CD4-positive, alpha-beta T cell treated with Interleukin-17A for 4 hours (primary cell): ENCODE measurements around the gene DNAH9.

ENCODE experiments used
- DNase-seq: peaks from one replicate; pipeline ENCODE4 v3.0.0-alpha.2; 2020; ENCODE audit warnings: mixed read lengths

Gene DNAH9

GRCh38 chr17:11598274-11599221, at the start of gene DNAH9:
DNAH9 (plus strand) TSS chr17:11598470; CDS start chr17:11598499, 29 bp downstream.
- no peak for DNase-seq

- no peak for DNase-seq
Measured at GRCh38 chr17:11550431-11550830, 47.8 kb upstream of the DNAH9 start.

GRCh38 chr17:11551442-11551841, 46.8 kb upstream of the DNAH9 start:
- no peak for DNase-seq

GRCh38 chr17:11553135-11553534, 45.1 kb upstream of the DNAH9 start:
- no peak for DNase-seq

GRCh38 chr17:11554042-11554441, 44.2 kb upstream of the DNAH9 start:
- no peak for DNase-seq

- no peak for DNase-seq
Measured at GRCh38 chr17:11554542-11554941, 43.7 kb upstream of the DNAH9 start.

GRCh38 chr17:11555530-11555929, 42.7 kb upstream of the DNAH9 start:
- DNase-seq: no peak

- no peak for DNase-seq
Measured at GRCh38 chr17:11557727-11558452, 40.4 kb upstream of the DNAH9 start.

GRCh38 chr17:11558681-11559234, 39.5 kb upstream of the DNAH9 start:
- no peak for DNase-seq

GRCh38 chr17:11559601-11560000, 38.7 kb upstream of the DNAH9 start:
- DNase-seq: no peak

GRCh38 chr17:11561281-11561680, 37.0 kb upstream of the DNAH9 start:
- DNase-seq: no peak

- DNase-seq: no peak
Measured at GRCh38 chr17:11561702-11562101, 36.6 kb upstream of the DNAH9 start.

- no peak for DNase-seq
Measured at GRCh38 chr17:11564589-11565380, 33.5 kb upstream of the DNAH9 start.

- DNase-seq: no peak
Measured at GRCh38 chr17:11565591-11565990, 32.7 kb upstream of the DNAH9 start.

GRCh38 chr17:11578998-11579397, 19.3 kb upstream of the DNAH9 start:
- DNase-seq: no peak

- DNase-seq: no peak
Measured at GRCh38 chr17:11580677-11581076, 17.6 kb upstream of the DNAH9 start.

GRCh38 chr17:11582217-11582616, 16.1 kb upstream of the DNAH9 start:
- DNase-seq: no peak

- no peak for DNase-seq
Measured at GRCh38 chr17:11583306-11583992, 14.8 kb upstream of the DNAH9 start.

GRCh38 chr17:11589716-11590115, 8.6 kb upstream of the DNAH9 start:
- DNase-seq: no peak

- no peak for DNase-seq
Measured at GRCh38 chr17:11601661-11602060, 3.4 kb downstream of the DNAH9 start.

GRCh38 chr17:11608396-11608795, 10.1 kb downstream of the DNAH9 start:
- no peak for DNase-seq

- no peak for DNase-seq
Measured at GRCh38 chr17:11610999-11611566, 12.8 kb downstream of the DNAH9 start.
